ENCODE measurements around the gene SLC16A7. TPM values are rescaled to one million over a fixed set of nuclear protein-coding genes. Genes with fewer than 3 reads are reported as not detected.

SLC16A7 gene
- total and polyA plus RNA-seq, 2 of the 8 experiments (the other 6 are each of a cell fraction or from before 2014, with no cell fraction given), result 0.74 to 4.3 TPM

DNA sequence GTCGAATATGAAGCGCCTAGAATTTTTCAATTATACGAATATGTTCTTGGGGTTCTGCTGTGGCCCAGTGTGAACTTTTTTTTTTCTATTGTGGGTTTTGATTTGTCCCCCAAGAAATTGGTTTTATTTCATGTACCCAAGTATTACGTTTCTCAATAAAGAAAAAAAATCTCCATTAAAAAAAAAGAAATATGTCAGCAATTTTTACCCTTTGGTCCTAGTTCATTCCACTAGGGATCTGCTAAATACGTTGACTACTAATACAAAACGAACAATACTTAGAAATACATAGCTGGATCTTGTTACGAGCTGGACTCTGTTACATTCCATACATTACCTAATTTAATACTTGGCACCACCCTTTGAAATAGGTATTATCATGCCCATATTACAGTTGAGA, 216.9 kb downstream of the SLC16A7 start:
- Histone ChIP-seq H3K9ac (replicated peaks in 1 of 4; ENCODE audit: extremely low read depth in 1 of 4, low read depth in 3 of 4, low read length in 3 of 4) (no peak overlapping the region), H2BK15ac (ENCODE audit: low read length) (no peak overlapping the region), H3K14ac (ENCODE audit: insufficient read length) (no peak overlapping the region), H4K5ac (ENCODE audit: insufficient read length, low read depth, low read length) (no peak overlapping the region), H4K8ac (ENCODE audit: extremely low read depth, insufficient read depth, low read length) (no peak overlapping the region), H2BK12ac (ENCODE audit: low read depth, low read length) (no peak overlapping the region), H4K91ac (replicated peaks; ENCODE audit: insufficient read length, low read length) (no peak overlapping the region), H3K4me3 (ENCODE audit: extremely low read depth in 1 of 4, insufficient read depth in 2 of 4, low read depth in 3 of 4, low read length in 4 of 4) (no peak overlapping the region), H3K36me3 (ENCODE audit: control insufficient read depth in 2 of 4, insufficient read depth in 4 of 4, low read length in 3 of 4) (no peaks in the 10 kb centered on the region), H2BK120ac (replicated peaks; ENCODE audit: low read depth, low read length) (no peak overlapping the region), H3K23ac (ENCODE audit: insufficient read length) (no peak overlapping the region), H3K27me3 (replicated peaks in 1 of 4; ENCODE audit: control insufficient read depth in 3 of 4, extremely low read depth in 1 of 4, insufficient read depth in 3 of 4, low read length in 3 of 4) (no peaks in the 10 kb centered on the region), H3K4ac (replicated peaks; ENCODE audit: insufficient read length, low read depth, low read length) (no peak overlapping the region), H3K56ac (replicated peaks; ENCODE audit: insufficient read length, low read depth, low read length) (no peak overlapping the region), H3K79me1 (ENCODE audit: low read depth, low read length) (no peaks in the 10 kb centered on the region), H3K4me2 (ENCODE audit: insufficient read depth in 1 of 2, low read depth in 2 of 2, low read length in 2 of 2) (no peak overlapping the region), H3K9me3 (ENCODE audit: insufficient read depth in 2 of 2, low read depth in 1 of 2, low read length in 1 of 2) (no peaks in the 10 kb centered on the region; a peak in 2 of 4 replicates), H4K20me1 (replicated peaks in 1 of 2; ENCODE audit: control insufficient read depth in 1 of 2, insufficient read depth in 2 of 2, low read length in 2 of 2) (no peaks in the 10 kb centered on the region), H3K27ac (ENCODE audit: low read depth, low read length) (no peak overlapping the region), H3K4me1 (replicated peaks in 1 of 4; ENCODE audit: control insufficient read depth in 3 of 4, insufficient read depth in 4 of 4, low read length in 3 of 4) (no peaks in the 10 kb centered on the region), H2AK5ac (ENCODE audit: low read depth, low read length) (no peak overlapping the region), H3K23me2 (ENCODE audit: low read depth, low read length) (no peaks in the 10 kb centered on the region), H2AFZ (ENCODE audit: low read length) (no peak overlapping the region), H2BK20ac (ENCODE audit: low read length) (no peak overlapping the region), H3K18ac (ENCODE audit: extremely low read depth, low read length) (no peak overlapping the region), H3K79me2 (ENCODE audit: control insufficient read depth in 1 of 2, insufficient read depth in 2 of 2, low read length in 2 of 2) (no peaks in the 10 kb centered on the region), H2BK5ac (ENCODE audit: low read depth, low read length) (no peak overlapping the region)
- WGBS, 2 experiments (ENCODE audit: extremely low coverage in 1 of 2, insufficient coverage in 1 of 2, insufficient read length in 1 of 2, insufficient replicate concordance in 2 of 2, low coverage in 1 of 2, low lambda C conversion rate in 2 of 2, missing lambda C conversion rate in 1 of 2), result 94% methylated on average over 7 of the region's 7 CpGs; no CpG with 5 or more reads in 1 of the 2 experiments
- no peak for DNase-seq (ENCODE audit: low read depth in 1 of 2, low spot score in 2 of 2)
- no peak for TF ChIP-seq CBX5 (IDR thresholded peaks at IDR 0.05; ENCODE audit: low read depth, low read length)
- no peak for TF ChIP-seq POU5F1 (IDR thresholded peaks at IDR 0.05; ENCODE audit: low read depth, low read length)
- TF ChIP-seq ASH2L (IDR thresholded peaks at IDR 0.05; ENCODE audit: low read length), result no peak
- TF ChIP-seq CHD1 (IDR thresholded peaks at IDR 0.05; ENCODE audit: low read depth, low read length), result no peak
- TF ChIP-seq SP4 (IDR thresholded peaks at IDR 0.05; ENCODE audit: low read length), result no peak
- no peak for TF ChIP-seq RAD21 (IDR thresholded peaks at IDR 0.05 in 1 of 2, conservative IDR thresholded peaks at IDR 0.05 in 1 of 2; ENCODE audit: low read depth in 2 of 2, low read length in 2 of 2)
- no peak for TF ChIP-seq PHF8 (conservative IDR thresholded peaks at IDR 0.05; ENCODE audit: low read depth, low read length)
- no peak for TF ChIP-seq RFX5 (IDR thresholded peaks at IDR 0.05; ENCODE audit: borderline replicate concordance, low read depth, low read length)
- TF ChIP-seq EGR1 (IDR thresholded peaks at IDR 0.05; ENCODE audit: borderline replicate concordance, low read depth, low read length), result no peak
- no peak for TF ChIP-seq JUND (IDR thresholded peaks at IDR 0.05; ENCODE audit: low read length)
- no peak for TF ChIP-seq GABPA (IDR thresholded peaks at IDR 0.05; ENCODE audit: borderline replicate concordance, insufficient read depth, low read length)
- TF ChIP-seq KDM1A (IDR thresholded peaks at IDR 0.05; ENCODE audit: borderline replicate concordance, low read length), result no peak
- TF ChIP-seq CTBP2 (IDR thresholded peaks at IDR 0.05; ENCODE audit: borderline replicate concordance, insufficient read depth, insufficient read length, low read length), result no peak
- no peak for TF ChIP-seq TAF1 (IDR thresholded peaks at IDR 0.05; ENCODE audit: low read depth, low read length)
- TF ChIP-seq SIN3A (conservative IDR thresholded peaks at IDR 0.05 in 1 of 2, IDR thresholded peaks at IDR 0.05 in 1 of 2; ENCODE audit: low read depth in 1 of 2, low read length in 2 of 2), result no peak
- ChIA-PET POLR2A (ENCODE audit: partially characterized antibody) (no interaction called here), CTCF (ENCODE audit: partially characterized antibody) (interaction anchor here (0.7 to 1.7 kb wide), 2 partner anchors 23 to 29 kb away, joined by 3 to 5 read pairs; no protein-coding TSS in a partner anchor)
- no peak for FAIRE-seq

All from H1 (cell line).